ENCODE measurements around the gene BOK. TPM values are rescaled to one million over a fixed set of nuclear protein-coding genes. Genes with fewer than 3 reads are reported as not detected.

Gene BOK
- total RNA-seq, 4 donors from 2014 or later: 6.7 to 20.2 (median 15.5) TPM

DNA sequence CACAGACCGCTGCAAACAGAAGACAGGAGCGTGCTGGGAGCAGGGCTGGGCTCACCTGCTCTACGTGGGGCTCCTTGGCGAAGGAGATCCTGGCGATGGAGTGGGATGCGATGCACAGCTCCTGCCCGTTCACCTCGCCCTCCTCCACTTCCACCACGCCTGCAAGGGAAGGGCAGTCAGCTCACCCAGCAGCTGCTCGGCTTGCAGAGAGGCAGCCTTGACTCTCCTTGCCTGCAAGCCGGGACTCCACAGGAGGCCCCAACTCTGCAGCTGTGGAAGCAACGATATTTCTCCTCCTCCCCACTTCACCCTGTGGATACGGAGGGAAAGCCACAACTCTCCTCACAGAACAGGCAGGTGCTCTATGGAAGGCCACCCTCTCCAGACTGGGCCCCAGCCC, 43.3 kb downstream of the BOK start:
- Histone ChIP-seq H3K4me1 (no peaks in the 10 kb centered on the region), H3K9me3 (no peaks in the 10 kb centered on the region), H3K27ac (no peak overlapping the region), H3K36me3 (peaks cover 0 to 96% (median 0%) of the 10 kb centered on the region in 3 donors), H3K4me3 (no peak overlapping the region), H3K27me3 (no peaks in the 10 kb centered on the region)
- no peak for TF ChIP-seq POLR2A (IDR thresholded peaks at IDR 0.05)
- TF ChIP-seq, protein P1, sequence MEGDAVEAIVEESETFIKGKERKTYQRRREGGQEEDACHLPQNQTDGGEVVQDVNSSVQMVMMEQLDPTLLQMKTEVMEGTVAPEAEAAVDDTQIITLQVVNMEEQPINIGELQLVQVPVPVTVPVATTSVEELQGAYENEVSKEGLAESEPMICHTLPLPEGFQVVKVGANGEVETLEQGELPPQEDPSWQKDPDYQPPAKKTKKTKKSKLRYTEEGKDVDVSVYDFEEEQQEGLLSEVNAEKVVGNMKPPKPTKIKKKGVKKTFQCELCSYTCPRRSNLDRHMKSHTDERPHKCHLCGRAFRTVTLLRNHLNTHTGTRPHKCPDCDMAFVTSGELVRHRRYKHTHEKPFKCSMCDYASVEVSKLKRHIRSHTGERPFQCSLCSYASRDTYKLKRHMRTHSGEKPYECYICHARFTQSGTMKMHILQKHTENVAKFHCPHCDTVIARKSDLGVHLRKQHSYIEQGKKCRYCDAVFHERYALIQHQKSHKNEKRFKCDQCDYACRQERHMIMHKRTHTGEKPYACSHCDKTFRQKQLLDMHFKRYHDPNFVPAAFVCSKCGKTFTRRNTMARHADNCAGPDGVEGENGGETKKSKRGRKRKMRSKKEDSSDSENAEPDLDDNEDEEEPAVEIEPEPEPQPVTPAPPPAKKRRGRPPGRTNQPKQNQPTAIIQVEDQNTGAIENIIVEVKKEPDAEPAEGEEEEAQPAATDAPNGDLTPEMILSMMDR (IDR thresholded peaks at IDR 0.05): no peak
- DNase-seq: no peak

DNA sequence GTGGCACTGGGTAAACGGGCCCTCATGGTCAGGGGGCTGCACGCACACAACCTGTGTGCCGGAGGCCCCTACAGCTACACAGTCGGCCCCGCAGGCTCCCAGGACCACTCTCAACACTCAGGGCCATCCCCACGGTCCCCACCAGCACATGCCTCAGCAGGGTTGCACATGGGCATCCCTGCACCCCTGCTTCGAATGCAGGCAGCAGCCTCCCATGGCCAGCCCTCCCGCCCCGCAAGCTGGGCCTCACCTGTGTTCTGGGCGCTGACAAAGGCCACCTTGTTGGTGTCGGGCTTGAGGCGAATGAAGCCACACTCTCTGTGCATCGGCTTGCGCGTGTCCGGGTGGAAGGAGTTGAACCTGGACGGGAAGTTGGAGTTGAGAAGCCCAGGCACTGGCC, 44.2 kb downstream of the BOK start:
- no peaks in the 10 kb centered on the region for H3K4me1 ChIP-seq
- TF ChIP-seq, protein P1 (IDR thresholded peaks at IDR 0.05): no peak
- TF ChIP-seq POLR2A (IDR thresholded peaks at IDR 0.05): no peak
- H3K36me3 ChIP-seq: peaks cover 0 to 91% (median 0%) of the 10 kb centered on the region in 3 donors
- no peak for DNase-seq
- H3K9me3 ChIP-seq: no peaks in the 10 kb centered on the region
- no peak overlapping the region for H3K4me3 ChIP-seq
- no peak overlapping the region for H3K27ac ChIP-seq
- no peaks in the 10 kb centered on the region for H3K27me3 ChIP-seq

DNA sequence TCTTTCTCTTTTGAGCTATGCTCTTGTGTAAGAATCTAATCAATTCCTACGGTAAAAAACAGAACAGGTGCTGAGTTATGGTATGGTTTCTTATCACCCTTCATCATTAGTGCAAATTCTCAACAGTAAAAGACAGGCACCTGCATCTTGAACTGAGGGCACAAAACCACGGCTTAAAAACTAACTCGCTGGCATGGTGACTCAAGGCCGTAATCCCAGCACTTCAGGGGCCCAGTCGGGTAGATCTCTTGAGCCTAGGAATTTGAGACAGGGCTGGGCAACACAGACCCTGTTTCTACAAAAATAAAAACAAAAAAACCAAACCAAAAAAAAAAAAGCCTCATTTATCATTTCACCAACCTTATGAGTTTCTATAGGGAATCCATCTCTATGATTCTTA, 45.1 kb downstream of the BOK start:
- H3K27ac ChIP-seq: no peak overlapping the region
- H3K27me3 ChIP-seq: no peaks in the 10 kb centered on the region
- no peak for DNase-seq
- H3K4me3 ChIP-seq: no peak overlapping the region
- H3K36me3 ChIP-seq: peaks cover 0 to 85% (median 0%) of the 10 kb centered on the region in 3 donors
- H3K9me3 ChIP-seq: no peaks in the 10 kb centered on the region
- TF ChIP-seq, protein P1 (IDR thresholded peaks at IDR 0.05): no peak
- no peak for TF ChIP-seq POLR2A (IDR thresholded peaks at IDR 0.05)
- no peaks in the 10 kb centered on the region for H3K4me1 ChIP-seq

DNA sequence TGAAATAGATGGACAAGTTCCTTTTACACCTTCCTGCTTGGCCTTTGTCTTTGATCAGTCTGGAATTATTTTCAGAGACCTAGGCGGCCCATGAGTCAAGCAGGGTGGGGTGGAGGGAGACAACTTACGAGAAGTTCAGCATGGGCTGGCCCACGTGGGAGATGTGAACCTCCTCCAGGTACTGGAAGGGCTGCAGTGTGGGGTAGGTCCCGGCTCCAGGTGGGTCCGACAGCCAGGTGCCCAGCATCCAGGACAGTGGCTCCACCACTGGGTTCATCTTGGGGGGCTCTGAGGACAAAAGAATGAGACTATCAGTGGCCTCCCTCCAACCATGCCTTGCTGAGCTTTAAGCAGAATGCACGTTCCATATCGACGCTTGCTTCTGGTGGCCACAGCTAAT, 47.6 kb downstream of the BOK start:
- Histone ChIP-seq H3K4me3 (no peak overlapping the region), H3K4me1 (peaks cover 0 to 23% (median 8%) of the 10 kb centered on the region in 4 donors), H3K27me3 (no peaks in the 10 kb centered on the region), H3K36me3 (peaks cover 0 to 60% (median 0%) of the 10 kb centered on the region in 3 donors), H3K9me3 (no peaks in the 10 kb centered on the region), H3K27ac (no peak overlapping the region)
- no peak for TF ChIP-seq POLR2A (IDR thresholded peaks at IDR 0.05)
- TF ChIP-seq, protein P1 (IDR thresholded peaks at IDR 0.05): no peak
- no peak for DNase-seq

DNA sequence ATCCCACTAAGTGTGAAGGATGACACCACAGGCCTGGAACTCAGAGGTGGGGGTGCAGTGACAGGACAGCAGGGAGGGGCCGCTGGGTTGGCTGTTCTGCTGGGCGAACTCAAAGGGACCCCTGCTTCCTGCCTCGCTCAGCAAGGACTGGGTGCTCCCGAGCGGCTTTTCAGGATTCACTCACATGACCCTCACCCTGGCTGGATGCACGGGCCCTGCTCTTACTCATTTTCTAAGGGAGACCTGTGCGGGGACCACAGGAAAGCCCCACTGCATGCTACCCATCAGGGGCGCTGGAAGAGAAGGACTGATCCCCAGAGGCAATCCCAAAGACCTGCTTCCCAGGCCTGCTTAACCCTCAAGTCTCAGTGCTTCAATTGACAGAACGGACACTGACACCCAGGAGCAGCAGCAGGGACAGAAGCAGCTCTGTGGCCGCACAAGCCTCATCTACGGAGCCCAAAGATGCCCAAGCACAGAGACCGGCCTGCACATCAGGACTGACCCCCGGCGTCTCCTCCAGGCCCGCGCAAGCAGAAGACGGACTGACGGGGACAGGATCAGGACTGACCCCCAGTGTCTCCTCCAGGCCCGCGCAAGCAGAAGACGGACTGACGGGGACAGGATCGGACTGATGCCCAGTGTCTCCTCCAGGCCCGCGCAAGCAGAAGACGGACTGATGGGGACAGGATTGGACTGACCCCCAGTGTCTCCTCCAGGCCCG, 48.8 kb downstream of the BOK start:
- H3K36me3 ChIP-seq: peaks cover 0 to 49% (median 0%) of the 10 kb centered on the region in 3 donors
- peaks cover 0 to 26% (median 8%) of the 10 kb centered on the region in 4 donors for H3K4me1 ChIP-seq
- TF ChIP-seq, protein P1 (IDR thresholded peaks at IDR 0.05): no peak
- TF ChIP-seq POLR2A (IDR thresholded peaks at IDR 0.05): no peak
- no peak for DNase-seq
- no peaks in the 10 kb centered on the region for H3K9me3 ChIP-seq
- H3K27me3 ChIP-seq: no peaks in the 10 kb centered on the region
- H3K4me3 ChIP-seq: no peak overlapping the region
- H3K27ac ChIP-seq: no peak overlapping the region
